Activated T-cell treated with anti-CD3 and anti-CD28 coated beads, Interleukin-2, amount 50 U/mL, for 1 hour (primary cell): Measurements from ENCODE around the gene PAXIP1.

Experiments
- DNase-seq: peaks from one replicate; pipeline ENCODE4 v3.0.0-alpha.2; 2020

PAXIP1 gene

DNA sequence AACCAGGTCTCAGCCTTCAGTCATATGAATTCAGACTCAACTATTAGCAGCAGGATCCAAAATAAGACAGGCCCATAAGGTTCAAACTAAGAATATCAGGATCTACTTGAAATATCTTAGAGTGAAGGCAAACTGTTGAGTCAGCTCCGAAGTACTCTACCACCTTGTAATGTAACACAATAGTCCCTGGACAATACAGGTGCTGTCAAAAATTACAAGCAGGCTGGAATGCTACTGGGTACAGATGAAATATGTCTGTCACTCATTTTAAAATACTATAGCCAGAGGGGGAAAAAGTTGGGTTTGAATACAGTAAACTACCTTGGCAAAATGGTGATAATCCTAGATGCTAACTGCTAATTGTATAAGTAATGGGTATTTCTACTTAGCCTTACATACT is 6.8 kb downstream of the PAXIP1 start:
- no peak for DNase-seq

DNA sequence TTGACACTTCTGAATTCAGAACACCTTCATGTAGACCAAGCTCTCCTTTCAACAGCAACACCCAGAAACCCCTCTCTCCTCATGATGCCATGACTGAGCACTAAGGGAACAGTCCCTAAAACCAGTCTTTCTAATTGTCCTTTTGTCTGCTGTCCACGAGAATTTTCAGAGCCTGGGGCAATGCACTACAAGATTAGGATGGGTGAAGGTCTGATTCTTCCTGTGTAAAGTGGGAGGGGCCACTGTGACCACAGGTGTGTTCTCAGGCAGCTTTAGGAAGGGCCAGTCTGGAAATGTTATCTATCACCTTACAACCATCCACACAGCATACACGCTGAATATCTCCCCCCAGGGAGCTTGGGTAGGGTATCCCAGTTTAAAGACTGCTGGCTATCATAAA is 7.9 kb downstream of the PAXIP1 start:
- DNase-seq = no peak

DNA sequence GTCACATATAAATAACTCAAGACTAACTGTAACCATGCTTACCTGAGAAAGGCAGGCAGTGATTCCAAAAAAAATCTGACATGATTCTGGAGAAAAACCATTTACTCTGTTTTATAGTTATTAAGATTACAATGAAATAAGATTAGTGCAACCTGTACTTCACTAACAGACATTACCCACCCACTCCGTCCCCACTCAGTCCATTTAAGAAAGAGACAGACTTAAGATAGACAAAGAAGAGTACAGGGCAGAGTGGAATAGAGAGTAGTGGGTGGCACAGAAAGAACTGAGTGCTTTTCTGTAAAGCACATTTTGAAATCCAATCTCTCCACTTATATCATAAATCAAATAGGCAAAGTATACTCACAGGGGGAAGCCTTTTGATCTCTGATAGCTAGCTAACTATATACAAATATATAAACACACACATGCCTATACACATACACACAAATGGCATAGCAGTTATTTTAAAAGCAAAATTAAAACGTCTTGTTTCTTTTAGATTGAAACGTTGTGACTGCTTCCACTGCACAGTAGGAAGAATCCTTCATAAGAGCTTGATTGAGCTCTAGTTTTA is 11.9 kb downstream of the PAXIP1 start:
- DNase-seq = no peak

DNA sequence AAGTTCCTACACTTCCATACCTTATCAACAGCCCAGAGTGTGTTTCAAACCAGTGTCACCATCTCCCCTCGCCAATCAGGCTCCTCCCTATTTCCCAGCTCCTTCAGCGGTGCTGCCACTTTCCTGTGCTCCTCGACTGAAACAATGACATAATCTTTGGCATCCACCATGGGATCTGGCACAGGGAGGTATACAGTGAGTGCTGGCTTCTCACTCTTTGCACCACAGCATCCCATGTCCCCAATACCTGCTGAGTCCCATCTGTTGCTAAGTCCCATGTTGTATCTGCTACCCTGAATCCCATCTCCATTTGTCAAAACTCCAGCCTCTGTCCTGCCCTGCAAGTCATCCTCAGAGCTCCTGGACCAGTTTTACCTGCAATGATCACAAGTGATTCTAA is 15.4 kb downstream of the PAXIP1 start:
- no peak for DNase-seq

DNA sequence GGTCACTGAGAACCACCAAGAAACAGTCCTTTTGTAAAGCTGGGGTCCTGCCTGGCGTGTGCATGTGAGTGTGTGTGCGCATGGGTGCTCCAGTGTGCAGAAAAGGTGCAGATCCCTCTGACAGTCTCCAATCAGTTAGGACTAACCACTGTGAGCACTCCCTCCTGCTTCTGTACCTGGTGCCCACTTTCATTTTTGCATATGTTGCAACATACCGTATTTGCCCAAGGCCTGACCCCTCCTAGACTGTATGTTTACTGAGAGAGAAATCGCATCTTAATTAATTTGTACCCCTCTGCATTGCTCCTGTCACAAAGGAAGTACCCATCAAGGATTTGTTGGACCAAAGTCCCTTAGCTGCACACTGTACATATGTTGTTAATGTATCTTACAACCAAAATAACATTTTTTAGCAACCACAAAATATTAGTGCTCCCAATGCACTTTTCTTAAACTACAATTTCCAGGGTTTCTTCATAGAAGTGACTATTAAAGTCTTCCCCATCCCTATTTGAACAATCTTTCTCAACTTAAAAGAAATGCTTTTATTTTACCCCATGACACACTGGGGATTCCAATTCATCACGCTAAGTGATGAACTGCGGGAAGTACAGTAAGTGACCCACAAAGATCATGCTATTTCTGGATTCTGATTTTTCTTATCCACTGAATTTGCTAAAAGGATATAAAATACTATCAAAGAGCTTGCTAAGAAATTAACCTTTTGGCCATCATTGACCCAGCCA is 16.6 kb downstream of the PAXIP1 start:
- no peak for DNase-seq

DNA sequence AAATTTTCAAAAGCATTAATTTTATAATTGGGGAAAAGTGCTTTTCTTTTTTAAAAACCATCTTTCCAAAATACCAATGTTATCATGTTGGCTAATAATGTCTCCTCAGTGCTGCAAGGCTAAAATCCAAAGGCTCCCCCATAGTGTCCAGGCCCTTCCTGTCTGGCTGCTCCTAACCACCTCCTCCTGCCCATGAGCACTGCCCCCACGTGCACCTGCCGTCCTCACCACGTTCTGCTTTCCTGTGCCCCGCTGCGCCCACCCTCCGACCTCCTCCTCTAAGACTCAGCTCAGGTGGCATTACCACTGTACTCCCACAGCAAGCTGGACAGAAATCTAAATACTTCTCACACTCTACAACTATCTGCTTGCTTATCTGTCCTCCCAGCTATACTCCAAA is 17.7 kb downstream of the PAXIP1 start:
- no peak for DNase-seq

DNA sequence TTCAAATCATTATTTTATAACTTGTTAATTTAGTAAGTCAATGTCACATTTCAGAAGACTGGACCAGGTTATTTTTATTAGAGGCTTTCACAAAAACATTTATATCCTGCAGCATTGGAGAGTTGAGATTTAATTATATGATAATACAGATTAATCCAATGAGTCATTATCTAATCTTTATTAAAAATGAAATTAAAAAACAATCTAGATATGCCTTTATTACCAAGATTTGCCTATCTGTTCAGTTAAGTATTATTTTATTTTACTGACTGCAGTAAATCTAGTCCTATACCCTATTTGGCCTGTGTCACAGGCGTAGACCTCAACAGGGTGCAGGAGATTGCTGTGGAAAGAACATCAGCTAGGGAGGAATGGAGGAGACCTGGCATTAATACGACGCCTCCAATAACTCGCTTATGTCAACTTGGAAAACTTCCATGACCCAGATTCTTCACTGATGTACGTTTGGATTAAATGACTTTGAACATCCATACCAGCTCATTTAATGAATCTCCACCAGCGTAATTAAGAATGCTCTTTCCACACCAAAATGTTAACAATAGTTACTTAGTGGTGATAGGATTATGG is 18.2 kb downstream of the PAXIP1 start:
- no peak for DNase-seq

DNA sequence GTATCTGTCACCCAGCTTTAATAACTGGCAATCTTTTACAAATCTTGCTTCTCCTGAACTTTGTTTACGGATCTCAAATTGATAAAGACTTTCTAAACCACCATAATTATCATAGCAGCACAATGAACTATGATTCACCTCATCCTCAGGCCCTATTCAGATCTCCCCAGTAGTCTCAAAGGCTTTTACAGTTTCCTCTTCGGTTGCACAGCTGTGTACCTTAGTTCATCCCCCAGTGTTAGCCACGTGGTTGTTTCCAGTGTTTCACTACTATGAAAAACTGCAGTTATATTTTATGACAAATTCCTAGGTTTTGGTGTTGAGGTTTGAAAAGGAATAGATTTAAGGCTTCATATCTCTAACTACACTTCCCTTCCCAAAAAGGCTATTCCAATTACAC is 24.9 kb downstream of the PAXIP1 start:
- DNase-seq = no peak

DNA sequence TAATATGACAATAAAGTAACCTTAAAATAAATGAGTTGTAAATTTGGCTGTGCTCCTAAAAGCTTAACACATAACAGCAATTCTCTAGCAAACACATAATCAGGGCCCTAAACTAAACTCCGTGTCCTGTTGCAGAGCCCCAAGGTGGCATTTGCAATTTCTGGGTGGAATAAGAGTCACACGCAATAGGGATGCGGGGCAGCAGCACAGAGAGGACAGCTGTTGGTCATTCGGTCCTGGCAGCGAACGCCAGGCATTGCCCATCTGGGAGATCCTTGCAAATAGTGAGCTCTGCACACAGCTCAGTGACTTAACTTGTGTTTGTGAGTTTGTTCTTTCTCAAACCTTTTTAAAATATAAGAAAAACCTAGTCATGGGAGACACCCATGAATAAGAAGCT is 25.7 kb downstream of the PAXIP1 start:
- no peak for DNase-seq

DNA sequence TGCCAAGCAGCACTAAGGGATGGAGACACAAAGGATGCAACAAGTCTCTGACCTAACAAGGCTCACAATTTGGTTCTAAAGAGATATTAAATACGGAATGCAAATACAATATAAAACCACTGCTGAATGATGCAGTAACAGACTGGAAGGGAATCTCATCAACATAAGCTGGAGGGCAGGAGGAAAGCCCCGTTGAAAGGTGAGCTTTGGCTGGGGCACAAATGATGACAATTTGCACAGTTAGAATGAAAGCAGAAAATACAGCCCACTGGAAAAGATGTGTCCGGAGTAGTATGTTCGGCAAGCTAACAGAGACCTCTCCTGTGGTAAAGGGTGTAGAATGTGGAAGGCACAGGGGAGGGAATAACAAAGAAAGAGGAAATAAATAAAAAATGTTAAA is 26.1 kb downstream of the PAXIP1 start:
- DNase-seq = no peak

DNA sequence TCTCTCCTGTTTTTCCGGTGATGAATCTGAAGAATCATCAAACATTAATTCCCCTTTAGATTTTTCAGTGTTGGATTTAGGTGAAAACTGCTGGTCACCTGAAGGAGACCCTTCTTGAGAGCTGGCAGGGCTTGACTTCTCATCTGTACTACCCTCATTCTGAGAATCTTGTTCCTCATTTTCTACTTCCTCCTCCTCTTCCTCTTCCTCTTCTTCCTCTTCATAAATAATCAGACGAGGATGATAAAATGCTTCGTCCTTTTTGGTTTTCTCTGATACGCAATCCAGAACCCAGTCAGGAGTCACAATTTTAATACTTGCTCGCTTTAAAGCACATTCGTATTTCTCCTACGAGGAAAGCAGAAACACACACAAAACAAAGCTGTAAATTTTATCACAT is 26.9 kb downstream of the PAXIP1 start:
- no peak for DNase-seq

DNA sequence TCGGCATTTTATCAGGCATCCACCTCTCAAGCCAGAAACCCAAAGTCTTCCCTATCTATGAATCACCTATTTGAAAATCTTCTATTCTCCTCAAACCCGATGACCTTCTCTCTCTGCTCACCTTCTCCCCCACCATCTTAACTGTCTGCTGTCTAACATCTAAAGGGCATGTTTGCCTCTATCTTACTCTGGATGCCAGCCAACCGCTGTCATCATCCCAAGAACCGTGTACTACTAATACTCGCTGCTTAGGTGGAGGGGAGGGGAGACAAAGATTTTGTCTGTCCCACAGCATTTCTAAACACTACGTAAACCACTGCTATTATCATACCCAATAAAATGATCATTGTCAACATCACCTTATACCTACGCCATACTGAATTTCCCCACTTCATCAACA is 29.5 kb downstream of the PAXIP1 start:
- no peak for DNase-seq

DNA sequence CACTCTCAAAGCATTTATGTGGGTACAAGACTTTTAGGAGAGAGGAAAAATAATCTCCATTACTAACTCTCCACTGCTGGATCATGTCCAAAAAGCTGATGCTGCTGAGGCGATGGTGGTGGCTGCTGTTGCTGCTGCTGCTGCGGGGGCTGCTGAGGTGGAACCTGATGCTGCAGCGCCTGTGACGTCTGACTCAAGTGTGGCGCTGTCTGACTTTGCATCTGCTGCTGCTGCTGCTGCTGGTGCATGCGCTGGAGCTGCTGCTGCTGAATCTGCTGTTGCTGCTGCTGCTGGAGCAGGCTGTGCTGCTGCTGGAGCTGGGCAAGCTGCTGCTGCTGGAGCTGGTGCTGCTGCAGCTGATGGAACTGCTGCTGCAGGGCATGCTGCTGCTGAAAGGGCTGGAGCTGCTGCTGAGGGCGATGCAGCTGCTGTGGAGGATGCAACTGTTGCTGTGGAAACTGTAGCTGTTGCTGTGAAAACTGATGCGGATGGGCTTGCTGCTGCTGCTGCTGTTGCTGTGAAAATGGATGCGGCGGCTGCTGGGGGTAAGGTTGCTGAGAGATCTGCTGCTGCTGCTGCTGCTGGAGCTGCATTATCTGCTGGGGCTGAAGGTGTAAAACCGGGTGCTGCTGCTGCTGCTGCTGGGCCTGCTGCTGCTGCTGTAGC is 34.5 kb downstream of the PAXIP1 start:
- DNase-seq = no peak

DNA sequence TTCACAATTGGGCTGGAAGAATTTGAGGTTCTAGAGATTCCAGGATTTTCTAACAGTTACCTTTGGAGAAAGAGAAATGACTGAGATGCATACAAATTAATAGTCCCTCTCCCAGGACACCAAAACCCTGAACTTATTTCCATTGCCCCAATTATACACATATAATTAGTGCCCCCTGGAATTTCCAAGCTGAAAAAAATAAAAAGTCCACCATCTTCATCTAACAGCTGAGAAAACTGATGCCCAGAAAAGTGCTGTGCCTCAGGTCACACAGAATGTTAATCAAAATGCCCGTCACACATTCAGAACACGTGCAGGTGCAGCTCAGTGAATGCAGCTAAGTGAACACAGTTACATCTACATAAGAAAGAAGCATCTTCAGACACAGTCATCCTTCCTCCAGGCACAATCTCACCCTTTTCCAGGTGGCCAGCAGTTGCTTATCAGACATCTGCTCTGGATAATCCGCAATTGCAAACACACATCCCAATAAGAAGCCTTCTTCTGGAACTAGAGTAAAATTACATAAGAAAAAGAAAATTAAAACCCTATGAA is 35.4 kb downstream of the PAXIP1 start:
- no peak for DNase-seq

DNA sequence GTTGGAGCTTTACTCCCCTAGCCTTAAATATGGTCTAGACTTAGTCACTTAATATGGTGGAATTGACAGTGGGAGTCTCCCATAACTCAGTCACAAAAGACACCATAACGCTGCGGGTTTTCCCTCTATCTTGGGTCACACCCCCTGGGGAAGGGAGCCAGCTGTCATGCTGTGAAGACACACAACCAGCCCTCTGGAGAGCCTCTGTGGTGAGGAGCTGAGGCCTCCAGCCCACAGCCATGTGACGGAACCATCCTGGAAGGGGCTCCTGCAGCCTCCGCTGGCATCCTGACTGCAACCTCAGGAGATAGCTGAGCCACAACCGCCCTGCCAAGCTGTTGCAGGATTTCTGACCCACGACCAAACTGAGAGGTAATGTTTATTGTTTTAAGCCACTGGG is 37.9 kb downstream of the PAXIP1 start:
- DNase-seq = no peak

DNA sequence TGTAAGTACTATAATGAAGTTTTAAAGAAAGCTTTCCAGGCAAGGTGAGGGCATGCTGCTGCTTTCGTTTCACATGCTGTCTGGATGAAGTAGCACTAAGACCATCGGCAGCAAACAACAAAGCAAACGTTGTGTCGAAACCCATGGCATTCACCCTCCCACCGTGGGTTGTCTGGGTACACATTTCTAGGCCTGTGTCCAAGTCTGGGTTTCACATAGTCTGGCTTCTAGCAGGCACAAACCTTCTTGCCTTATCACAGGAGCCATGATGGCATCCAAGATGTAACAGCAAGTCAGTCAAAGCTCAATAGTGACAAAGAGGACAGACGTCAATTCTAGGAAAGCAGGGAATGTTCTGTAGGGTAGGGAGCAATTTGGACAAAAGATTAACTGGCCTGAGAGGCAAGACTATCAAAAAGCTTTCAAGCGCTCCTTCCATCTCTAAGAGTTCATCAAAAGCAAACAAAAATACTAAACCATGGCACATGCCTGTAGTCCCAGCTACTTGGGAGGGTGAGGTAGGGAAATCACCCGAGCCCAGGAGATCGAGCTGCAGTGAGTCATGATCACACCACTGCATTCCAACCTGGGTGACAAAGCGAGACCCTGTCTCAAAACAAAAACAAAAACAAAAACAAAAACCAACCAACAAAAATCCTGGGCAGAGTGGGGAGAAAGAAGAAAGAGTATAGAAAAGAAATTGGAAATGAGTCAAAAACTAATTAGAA is 42.7 kb downstream of the PAXIP1 start:
- no peak for DNase-seq

DNA sequence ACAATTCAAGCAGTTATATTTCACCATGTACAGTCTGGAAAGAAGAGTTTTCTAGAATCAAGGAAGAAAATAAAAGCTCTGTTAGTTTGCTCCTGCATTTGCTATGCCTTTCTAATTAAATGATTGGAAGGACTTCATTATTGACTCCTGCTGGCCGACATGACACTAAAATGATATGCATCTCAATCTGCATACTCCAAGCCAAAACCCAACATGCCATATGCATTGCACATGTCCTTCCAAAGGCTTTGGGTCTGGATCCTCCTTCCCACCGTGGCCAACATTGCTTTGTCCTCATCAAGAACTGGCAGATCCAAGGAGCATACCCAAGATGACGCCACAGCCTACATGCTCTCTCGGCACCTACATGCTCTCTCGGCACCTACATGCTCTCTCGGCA is 46.5 kb downstream of the PAXIP1 start:
- no peak for DNase-seq

DNA sequence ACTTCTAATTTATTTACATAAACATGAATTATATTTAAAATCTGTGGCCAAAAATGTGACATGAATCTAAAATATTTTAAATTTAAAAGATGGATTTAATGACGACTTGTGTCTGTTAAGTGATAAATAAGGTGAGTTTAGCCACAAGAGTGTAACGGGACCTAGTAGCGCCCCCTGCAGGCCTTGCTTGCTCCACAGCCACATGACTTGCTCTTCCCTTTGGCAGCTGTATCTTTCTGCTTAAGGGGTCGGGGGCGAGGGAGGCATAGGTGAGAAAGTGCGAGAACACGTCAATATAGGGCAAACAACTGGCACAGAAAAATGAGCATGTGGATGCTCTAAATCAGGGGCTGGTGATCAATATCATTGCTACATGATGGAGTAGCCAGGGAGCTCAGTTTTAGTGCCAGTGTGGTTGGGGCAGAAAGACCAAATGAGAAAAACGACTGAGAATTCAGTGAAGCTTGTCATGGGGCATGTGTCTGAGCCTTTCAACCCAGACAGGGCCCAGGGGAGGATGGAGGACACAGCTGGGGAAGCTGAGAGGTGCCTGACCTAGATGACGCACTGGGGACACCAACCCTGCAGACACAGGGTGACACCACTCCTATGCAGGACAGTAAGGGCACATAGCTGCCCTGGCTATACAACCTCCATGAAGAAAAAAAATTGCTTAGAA is 49.8 kb downstream of the PAXIP1 start:
- DNase-seq = peak; percentile 74

DNA sequence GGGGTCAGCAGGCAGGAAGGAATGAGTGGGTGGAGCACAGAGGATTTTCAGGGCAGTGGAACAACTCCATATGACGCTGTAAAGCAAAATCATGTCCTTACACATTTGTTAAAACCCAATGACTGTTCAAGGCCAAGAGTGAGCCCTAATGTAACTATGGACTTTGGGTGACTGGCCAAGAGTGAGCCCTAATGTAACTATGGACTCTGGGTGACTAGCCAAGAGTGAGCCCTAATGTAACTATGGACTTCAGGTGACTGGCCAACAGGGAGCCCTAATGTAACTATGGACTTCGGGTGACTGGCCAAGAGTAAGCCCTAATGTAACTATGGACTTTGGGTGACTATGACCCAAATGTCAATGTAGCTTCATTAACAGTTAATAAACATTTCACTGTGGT is 52.0 kb downstream of the PAXIP1 start:
- DNase-seq = no peak

DNA sequence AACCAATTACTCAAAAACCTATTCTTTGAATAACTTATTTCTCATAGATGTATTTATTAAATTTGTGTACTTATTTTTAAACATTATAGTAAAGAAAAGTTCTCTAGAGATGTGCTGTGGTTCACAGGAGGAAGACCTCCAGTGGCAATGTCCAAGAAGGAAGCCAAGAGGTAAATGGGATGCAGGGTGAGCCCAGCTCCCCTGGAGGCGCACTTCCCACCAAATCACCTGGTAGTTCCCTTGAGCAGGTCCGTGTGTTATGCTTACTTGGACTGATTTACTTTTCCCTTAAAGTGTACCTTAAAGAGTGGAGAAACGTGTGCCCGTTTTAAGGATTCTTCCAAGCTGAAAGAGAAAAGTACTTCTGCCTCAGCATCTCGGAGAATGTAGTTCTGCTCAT is 55.3 kb downstream of the PAXIP1 start:
- no peak for DNase-seq

DNA sequence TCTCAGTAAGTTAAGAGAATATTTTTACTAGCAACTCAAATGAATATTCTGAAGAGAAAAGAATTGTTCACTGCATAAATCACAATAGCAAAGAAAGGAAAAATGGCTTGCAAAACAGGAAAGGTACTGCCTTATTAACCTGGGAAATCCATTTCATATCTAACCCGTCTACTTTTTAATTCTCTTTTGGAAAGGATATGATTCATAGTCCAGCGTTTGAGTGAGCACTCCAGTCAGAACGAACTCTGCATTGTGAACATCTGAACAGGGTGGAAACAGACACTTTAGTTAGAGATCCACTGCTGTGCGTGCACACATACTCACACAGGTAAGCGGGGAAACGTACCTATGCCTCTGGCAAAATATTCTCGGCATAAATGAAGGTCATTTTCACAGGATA is 56.8 kb downstream of the PAXIP1 start:
- DNase-seq = no peak

DNA sequence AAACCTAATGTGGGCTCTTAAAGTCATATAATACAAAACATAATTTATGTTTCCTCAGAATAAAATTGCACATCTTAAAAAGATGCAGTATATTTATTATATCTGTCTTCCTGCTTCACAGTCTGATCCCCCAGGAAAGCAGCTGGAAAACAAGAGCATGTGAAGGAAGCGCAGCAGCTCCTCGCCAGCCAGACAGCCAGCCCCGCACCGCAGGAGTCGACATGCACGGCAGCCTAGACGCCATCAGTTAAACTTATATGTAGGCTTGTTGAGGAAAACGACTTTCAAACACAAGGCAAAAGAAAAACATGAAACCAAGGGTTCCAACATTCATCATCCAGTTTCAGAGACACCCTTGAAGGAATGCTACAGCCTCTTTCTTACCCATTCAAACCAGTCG is 59.0 kb downstream of the PAXIP1 start:
- DNase-seq = no peak

DNA sequence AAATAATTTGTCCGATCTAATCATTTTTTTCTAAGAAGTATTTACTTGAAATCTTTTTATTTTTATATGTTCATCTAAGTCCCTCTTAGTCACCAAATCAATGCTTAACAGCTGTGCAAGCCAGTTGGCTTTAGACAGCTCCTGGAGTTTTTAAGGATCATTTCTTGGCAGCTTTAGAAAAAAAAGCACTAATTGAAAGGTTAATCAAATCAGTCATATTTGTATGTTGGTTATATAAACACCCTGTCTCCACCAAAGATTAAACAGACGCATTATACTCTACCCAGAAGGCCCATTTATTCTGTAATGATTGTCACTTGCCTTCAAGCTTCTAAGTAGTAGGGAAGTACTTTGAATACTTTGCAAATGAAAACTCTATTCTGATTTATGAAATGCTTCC is 60.2 kb downstream of the PAXIP1 start:
- no peak for DNase-seq
